ENCODE data around the gene KIAA1191. TPM values are rescaled to one million over a fixed set of nuclear protein-coding genes. Genes with fewer than 3 reads are reported as not detected.

The KIAA1191 gene
- total RNA-seq, 2 donors from 2014 or later = 58.3 to 58.9 TPM

- ATAC-seq = no peak
- Mint-ChIP-seq H3K9me3 (no peaks in the 10 kb centered on the region), H3K36me3 (peaks cover 18 to 42% of the 10 kb centered on the region in 2 donors), H3K27ac (no peak overlapping the region)
- DNase-seq (ENCODE audit: low spot score in 2 of 2) = no peak
Measured at GRCh38 chr5:176379881-176380280, 18.3 kb upstream of the KIAA1191 start.

DNA sequence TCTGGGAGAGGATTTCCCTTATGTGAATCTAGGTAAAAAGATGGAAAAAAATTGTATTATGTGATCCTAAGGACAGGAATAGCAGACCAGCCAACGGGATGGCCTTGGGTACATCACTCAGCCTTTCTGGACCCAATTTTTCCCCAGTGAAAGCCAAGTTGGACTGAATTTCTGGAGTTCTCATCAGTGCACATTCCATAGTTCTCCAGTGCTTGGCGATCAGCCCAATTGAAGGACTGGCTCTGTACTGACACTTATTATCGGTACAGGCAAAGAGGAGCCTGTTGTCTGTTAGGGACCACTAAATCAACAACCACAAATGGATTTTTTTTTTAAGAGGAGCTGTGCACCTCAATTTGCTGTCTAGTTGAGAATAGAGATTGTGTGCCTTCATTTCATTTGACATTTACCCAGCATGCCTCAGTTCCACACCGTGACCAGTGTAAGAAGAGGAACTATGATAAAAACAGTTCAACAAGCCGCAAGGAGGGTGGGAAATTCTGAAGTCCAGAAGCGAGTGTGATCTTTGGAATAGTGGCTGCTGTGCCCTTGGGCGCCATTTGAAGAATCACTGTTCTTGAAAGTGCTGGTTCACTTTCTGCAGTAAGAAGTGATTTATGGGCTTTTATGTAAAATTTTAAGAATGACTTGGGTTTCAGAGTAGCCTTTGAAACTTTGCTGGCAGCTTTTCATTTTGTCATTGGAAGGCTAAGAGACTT, 11.7 kb upstream of the KIAA1191 start:
- Mint-ChIP-seq H3K36me3 (peaks cover 0 to 5% of the 10 kb centered on the region in 2 donors), H3K27ac (no peak overlapping the region), H3K9me3 (no peaks in the 10 kb centered on the region)
- ATAC-seq (no peak), DNase-seq (ENCODE audit: low spot score in 2 of 2) (no peak)

- H3K36me3 Mint-ChIP-seq = peaks cover 5 to 12% of the 10 kb centered on the region in 2 donors
- ATAC-seq = no peak
- H3K9me3 Mint-ChIP-seq = no peaks in the 10 kb centered on the region
- no peak overlapping the region for H3K27ac Mint-ChIP-seq
- DNase-seq (ENCODE audit: low spot score in 2 of 2) = no peak
Measured at GRCh38 chr5:176371621-176372539, 10.3 kb upstream of the KIAA1191 start.

DNA sequence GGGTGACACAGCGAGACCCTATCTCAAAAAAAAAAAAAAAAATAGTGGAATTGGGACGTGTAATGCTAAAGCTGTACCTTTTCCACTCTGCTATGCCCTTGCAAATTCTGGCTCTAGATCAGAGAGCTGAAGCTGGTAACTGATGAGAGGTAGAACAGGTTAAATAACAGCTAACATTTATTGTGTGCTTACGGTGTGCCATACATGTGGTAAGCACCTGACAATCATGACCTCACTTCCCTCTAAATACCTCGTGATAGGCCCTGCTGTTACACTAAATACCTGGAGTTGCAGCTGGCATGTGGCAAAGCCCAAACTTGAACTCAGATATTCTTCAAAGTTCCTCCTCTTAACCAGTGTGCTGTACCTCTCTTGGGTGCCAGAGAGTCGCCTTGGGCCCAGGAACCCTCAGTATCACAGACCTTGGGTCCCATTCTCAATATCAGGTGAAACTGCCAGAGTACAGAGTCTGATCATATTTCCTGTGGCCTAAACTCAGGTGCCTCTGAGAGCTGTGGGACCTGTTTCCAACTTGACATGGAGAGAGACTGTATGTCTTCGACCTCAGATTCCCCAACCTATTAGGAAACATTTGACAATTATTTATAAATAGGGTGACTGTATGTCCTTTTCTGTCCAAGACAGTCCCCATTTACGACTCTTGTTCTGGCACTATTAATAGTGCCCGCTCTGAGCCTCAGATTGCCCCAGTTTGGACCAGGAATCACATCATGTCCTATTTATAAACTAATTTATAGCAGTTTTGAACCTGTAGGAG, 8.6 kb upstream of the KIAA1191 start:
- Mint-ChIP-seq H3K27ac (peak overlapping the region in 1 of 2 donors; percentile 55), H3K36me3 (peaks cover 0 to 17% of the 10 kb centered on the region in 2 donors), H3K9me3 (no peaks in the 10 kb centered on the region)
- no peak for DNase-seq (ENCODE audit: low spot score in 2 of 2)
- no peak for ATAC-seq

DNA sequence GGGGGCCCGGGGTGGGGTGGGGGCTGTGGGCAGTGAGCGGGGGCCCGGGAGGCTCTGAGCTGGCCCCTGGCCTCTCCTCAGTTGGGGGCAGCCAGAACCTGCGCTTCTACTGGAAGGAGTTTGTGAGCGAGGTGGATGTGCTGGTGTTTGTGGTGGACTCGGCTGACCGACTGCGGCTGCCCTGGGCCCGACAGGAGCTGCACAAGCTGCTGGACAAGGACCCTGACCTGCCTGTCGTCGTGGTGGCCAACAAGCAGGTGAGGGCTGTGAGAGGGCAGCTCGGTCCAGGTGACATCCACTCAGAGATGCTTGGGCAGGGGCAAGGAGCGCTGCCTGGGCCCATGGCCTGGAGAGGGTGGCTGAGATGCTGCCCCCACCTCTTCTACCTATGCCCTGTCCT, 7.2 kb upstream of the KIAA1191 start:
- Mint-ChIP-seq H3K36me3 (peaks cover 0 to 17% of the 10 kb centered on the region in 2 donors), H3K9me3 (no peaks in the 10 kb centered on the region), H3K27ac (no peak overlapping the region)
- ATAC-seq (no peak), DNase-seq (ENCODE audit: low spot score in 2 of 2) (no peak)

DNA sequence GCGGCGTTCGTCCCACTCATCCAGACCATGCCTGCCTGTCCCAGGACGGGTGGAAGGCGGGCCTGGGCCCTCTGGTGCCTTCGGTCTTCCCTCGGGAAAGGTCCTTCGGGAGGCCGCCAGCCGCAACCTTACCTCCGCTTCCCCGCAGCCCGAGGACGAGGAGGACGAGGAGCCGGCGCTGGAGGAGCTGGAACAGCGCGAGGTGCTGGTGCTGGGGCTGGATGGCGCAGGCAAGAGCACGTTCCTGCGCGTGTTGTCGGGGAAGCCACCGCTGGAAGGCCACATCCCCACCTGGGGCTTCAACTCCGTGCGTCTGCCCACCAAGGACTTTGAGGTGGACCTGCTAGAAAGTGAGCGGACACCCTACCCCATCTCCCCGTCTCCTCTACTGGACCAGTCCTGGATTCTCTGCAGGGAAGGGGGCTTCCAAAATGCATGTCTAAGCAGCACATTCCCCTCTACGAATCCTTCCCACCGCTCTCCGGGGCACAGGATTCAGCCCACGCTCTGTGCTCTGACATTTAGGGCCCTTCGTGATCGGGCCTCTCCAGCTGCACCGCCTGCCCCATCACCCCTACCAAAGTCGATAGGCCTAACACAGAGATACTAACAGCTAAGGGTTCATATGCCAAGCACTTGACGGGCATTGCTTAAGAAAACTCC, 4.8 kb upstream of the KIAA1191 start:
- Mint-ChIP-seq H3K36me3 (peaks cover 0 to 17% of the 10 kb centered on the region in 2 donors), H3K9me3 (no peaks in the 10 kb centered on the region), H3K27ac (peak overlapping the region in 1 of 2 donors; percentile 19)
- DNase-seq (ENCODE audit: low spot score in 2 of 2) (no peak), ATAC-seq (no peak)

- no peaks in the 10 kb centered on the region for H3K9me3 Mint-ChIP-seq
- H3K27ac Mint-ChIP-seq = peak within 1 kb of the TSS; percentile 56 to 65
- ATAC-seq = peak; percentile 19 to 57
Measured at GRCh38 chr5:176365351-176366231, 4.0 kb upstream of the KIAA1191 start, which contains the start of gene ARL10. TSS of gene ARL10 (plus strand) at chr5:176365487. CDS start at chr5:176365564, 77 bp downstream.

GRCh38 chr5:176364765-176365350, 3.3 kb upstream of the KIAA1191 start:
- H3K36me3 Mint-ChIP-seq = peaks cover under 1 to 18% of the 10 kb centered on the region in 2 donors
- ATAC-seq (no peak), DNase-seq (ENCODE audit: low spot score in 2 of 2) (no peak)
- H3K27ac Mint-ChIP-seq = peak overlapping the region; percentile 56 to 65
- no peaks in the 10 kb centered on the region for H3K9me3 Mint-ChIP-seq

More at GRCh38 chr5:176365351-176366231, 4.0 kb upstream of the KIAA1191 start, which contains the start of gene ARL10:
- peaks cover 0 to 17% of the 10 kb centered on the region in 2 donors for H3K36me3 Mint-ChIP-seq
- DNase-seq (ENCODE audit: low spot score in 2 of 2) = peak; percentile 65 to 67

DNA sequence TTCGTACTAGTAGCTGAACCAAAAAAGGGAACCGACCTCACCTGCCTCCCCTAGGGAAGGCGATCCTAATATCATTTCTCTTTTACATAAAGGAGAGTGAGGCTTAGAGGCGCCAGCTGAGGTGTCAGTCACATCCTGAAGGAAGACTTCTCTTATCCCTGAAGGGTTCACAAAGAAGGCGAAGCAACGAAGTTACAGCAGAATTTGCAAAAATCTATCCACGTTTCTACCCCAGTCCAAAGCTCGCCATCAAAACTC, 598 bp upstream of the KIAA1191 start:
- H3K9me3 Mint-ChIP-seq = no peaks in the 10 kb centered on the region
- DNase-seq (ENCODE audit: low spot score in 2 of 2) (no peak), ATAC-seq (no peak)
- peaks cover 7 to 26% of the 10 kb centered on the region in 2 donors for H3K36me3 Mint-ChIP-seq
- H3K27ac Mint-ChIP-seq = peak overlapping the region; percentile 94 to 96

GRCh38 chr5:176360894-176361436, 599 bp downstream of the KIAA1191 start:
- no peak for DNase-seq (ENCODE audit: low spot score in 2 of 2)
- Mint-ChIP-seq H3K36me3 (peaks cover 7 to 20% of the 10 kb centered on the region in 2 donors), H3K9me3 (no peaks in the 10 kb centered on the region), H3K27ac (peak overlapping the region; percentile 94 to 96)
- peak in 1 of 2 donors; percentile 2 for ATAC-seq

DNA sequence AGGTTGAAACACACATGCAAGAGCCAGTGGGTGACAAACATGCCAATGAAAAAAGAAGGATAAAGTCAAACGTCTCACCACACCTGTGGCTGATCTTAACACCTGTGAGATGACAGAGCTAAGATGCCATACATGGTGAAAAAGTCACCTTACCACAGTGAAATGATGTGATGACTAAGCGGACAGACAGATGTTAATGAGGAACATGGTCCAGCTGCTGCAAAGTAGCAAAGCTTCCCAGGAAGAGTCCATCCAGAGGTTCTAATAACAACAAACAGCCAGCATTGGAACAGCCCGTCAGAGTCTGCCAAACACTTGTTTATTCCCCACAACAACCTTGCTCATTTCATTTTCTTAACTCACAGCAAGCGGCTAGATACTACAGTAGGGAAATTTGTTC, 1.9 kb downstream of the KIAA1191 start:
- no peak for DNase-seq (ENCODE audit: low spot score in 2 of 2)
- Mint-ChIP-seq H3K27ac (peak overlapping the region; percentile 69 to 91), H3K9me3 (no peaks in the 10 kb centered on the region), H3K36me3 (peaks cover 7 to 20% of the 10 kb centered on the region in 2 donors)
- ATAC-seq = no peak

GRCh38 chr5:176356179-176356566, 5.4 kb downstream of the KIAA1191 start:
- ATAC-seq = no peak
- H3K36me3 Mint-ChIP-seq = peaks cover 11 to 20% of the 10 kb centered on the region in 2 donors
- no peaks in the 10 kb centered on the region for H3K9me3 Mint-ChIP-seq
- H3K27ac Mint-ChIP-seq = peak overlapping the region in 1 of 2 donors; percentile 79
- DNase-seq (ENCODE audit: low spot score in 2 of 2) = no peak

- DNase-seq (ENCODE audit: low spot score in 2 of 2) (no peak), ATAC-seq (peak in 1 of 2 donors; percentile 33)
- Mint-ChIP-seq H3K9me3 (no peaks in the 10 kb centered on the region), H3K27ac (peak overlapping the region in 1 of 2 donors; percentile 88), H3K36me3 (peaks cover 11 to 20% of the 10 kb centered on the region in 2 donors)
Measured at GRCh38 chr5:176355400-176356178, 6.0 kb downstream of the KIAA1191 start.

- H3K36me3 Mint-ChIP-seq = peaks cover 5 to 25% of the 10 kb centered on the region in 2 donors
- H3K27ac Mint-ChIP-seq = peak overlapping the region in 1 of 2 donors; percentile 46
- H3K9me3 Mint-ChIP-seq = no peaks in the 10 kb centered on the region
- ATAC-seq (no peak), DNase-seq (ENCODE audit: low spot score in 2 of 2) (no peak)
Measured at GRCh38 chr5:176353533-176353932, 8.0 kb downstream of the KIAA1191 start.
